Kasumi-1 (cell line): ENCODE results near the gene APOL2.
"Not testable (repeated sequence)": the region's sequence is repeated elsewhere in the genome, so short reads cannot be mapped to it uniquely, and the experiment has no call there.

ENCODE experiments used
- DNase-seq, 2 experiments: peaks; one replicate each; lab custom pipeline; 2025; lab: John Stamatoyannopoulos, UW

Gene APOL2

GRCh38 chr22:36239401-36240171 lies at the start of gene APOL2:
TSS of gene APOL2 (minus strand) at chr22:36239527. CDS start at chr22:36233162, 6,365 bp downstream.
- DNase-seq: peak; percentile 92 to 97

DNA sequence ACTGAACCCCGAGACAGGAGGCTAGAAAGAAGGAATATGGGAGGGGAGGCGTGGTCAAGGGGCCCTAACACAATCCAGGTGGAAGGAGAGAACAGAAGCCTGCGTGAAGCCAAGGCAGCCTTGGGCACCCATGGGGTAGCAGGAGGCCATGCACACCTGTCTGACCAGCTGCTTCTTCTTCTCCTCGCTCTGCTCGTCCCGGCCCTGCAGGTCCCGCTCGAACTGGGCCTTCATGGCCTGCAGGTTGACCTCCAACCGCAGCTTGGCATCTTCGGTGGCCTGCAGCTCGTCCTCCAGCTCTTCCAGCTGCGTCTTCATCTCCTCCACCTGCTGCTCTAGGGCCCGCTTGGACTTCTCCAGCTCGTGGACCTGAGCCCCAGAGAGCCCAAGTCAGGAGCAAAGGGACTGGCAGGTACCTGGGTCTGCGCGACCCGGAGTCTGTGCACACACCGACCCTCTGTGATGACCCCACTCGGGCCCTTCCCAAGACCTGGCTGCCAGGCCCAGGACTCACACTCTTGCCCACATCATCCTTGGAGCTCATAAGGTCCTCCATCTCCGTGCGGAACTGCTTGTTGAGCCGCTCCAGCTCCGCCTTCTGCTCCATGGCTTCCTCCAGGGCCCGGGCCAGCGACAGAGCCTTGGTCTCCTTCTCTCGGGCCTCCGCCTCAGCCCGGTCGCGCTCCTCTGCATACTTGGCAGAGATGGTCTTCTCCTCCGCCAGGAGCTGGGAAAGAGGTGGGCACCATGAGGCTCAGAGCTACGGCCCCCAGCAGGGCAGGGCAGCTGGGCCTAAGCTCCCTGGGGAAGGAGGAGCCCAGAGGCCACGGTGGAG lies 49.5 kb upstream of the APOL2 start:
- no peak for DNase-seq

- DNase-seq: no peak
Measured at GRCh38 chr22:36287881-36288515, 48.7 kb upstream of the APOL2 start.

DNA sequence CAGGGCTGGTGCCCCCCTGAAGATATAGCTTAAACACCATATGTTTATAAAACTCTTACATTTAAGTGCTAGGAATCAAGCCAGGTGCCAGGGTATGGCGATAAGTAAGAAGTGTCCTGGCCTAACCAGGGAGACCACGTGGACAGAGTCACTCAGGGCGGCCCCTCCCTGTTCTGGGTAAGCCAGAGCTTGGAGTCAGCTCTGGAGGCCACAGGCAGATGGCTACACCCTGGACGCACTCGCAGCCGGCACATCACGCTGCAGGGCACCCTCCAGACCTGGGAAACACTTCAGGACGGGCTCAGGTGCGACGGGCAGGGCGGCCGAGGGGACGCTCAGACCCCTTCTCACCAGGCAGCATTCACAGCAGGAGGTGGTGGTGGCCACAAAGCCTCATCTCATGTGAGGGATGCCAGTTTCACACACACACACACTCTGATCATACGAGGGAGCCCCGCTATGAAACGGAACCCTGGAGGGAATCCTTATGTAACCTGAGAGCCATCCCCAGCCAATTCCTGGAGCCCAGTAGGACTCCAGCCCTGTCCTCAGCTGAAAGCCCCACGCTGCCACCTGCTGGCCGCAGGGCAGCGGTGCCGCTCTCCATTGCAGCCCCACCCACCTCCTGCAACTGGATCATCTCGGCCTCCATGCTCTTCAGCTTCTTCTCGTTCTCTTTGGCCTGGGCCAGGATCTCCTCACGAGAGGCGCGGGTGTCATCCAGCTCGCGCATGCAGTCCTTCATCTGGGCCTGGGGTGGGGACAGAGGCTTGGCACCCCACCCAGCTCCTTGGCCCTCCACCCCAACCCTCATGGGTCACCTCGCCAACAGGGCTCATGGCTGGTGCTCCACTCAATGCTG lies 47.0 kb upstream of the APOL2 start:
- DNase-seq: peak; percentile 72 to 83

DNA sequence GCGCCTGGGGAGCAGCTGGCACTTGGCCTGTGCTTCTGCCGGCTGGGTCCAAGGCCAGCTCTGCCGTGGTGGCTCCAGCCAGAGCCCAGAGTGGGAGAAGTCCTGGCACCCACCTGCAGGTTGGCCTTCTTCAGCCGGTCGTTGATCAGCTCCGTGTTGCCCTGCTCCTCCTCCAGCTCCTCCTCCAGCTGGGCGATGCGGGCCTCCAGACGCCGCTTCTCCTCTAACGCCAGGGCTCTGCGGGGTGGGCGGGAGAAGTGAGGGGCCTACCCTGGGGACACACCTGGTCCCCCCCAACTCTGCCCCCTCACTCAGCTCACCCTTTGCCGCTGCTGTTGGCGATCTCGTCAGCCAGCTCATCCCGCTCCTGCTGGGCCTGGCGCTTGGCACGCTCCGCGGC lies 46.2 kb upstream of the APOL2 start:
- DNase-seq: no peak

DNA sequence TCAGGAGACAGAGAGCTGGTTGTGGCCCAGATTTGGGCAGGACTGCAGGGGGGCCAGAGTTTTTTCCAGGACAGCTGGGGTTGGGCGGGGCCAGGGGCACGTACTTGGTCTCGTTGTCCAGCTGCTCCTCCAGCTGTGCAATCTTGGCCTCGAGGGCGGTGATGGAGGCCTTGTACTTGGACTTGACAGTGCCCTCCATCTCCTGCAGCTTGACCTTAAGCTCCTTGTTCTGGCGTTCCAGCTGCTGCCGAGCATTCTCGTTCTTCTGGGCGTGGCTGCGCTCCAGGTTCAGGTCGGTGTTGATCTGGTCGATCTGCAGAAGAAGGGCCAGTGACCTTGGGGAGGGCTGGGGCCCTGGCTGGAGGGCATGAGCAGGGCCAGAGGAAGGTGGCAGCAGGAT lies 45.7 kb upstream of the APOL2 start:
- no peak for DNase-seq

DNA sequence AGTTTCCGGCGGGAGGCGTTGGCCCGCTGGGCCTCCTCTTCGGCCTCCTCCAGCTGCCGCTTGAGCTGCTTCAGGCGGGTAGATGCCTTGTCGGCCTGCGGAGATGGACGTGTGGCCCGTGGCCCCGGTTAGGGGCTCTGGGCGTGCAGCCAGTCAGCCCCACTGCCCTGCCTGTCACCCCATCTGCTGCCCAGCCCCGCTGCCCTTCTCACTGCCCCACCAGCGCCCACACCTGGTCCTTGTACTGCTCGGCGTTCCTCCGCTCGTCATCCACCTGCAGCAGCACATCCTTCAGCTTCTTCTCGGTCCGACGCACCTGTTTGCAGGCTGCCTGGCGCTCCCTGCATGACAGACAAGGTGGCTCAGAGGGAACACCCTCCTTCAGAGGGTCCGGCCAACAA lies 44.8 kb upstream of the APOL2 start:
- no peak for DNase-seq

DNA sequence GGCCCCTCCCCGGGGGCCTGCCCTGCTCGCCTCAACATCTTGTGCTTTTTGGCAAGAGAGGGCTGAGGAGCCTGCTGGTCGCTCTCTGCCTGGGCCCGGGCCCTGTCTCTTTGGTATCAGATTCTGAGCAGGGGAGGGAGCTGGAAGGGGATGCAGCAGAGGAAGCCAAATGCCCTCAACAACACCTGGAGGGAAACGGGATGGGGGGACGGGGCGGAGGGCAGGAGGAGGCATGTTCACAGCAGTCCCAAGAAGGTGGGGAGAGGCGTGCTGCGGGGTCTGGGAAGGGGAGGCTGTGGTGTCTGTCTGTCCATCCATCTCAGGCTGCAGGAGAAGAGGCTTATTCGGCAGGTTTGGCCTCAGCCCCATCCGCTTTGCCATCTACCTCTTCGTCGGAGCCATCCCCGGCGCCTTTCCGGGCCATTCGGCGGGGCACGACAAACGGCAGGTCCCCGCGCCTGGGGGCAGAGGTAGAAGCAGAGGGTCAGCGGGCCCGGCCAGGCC lies 43.1 kb upstream of the APOL2 start:
- DNase-seq: no peak

GRCh38 chr22:36281781-36282327 lies 42.5 kb upstream of the APOL2 start:
- no peak for DNase-seq

DNA sequence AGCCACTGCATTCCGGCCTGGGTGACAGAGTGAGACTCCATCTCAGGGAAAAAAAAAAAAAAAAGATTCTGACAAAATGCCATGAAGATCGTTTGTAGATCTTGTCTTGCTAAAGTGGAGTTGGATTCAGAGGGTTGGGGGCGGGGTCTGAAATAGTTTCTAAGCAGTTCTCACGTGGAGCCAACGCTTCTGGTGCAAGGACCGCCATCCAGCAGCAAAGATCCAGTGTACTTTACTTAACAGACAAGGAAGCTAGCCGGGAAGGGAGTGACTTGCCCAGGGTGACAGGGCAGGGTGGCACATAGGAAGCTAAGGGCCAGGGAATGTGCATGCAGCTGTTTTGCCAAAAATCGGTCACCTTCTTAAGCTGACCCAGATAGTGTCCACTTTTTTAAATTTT lies 41.1 kb upstream of the APOL2 start:
- no peak for DNase-seq

GRCh38 chr22:36279219-36279666 lies 39.9 kb upstream of the APOL2 start:
- DNase-seq: peak in 1 of 2 experiments; percentile 8

DNA sequence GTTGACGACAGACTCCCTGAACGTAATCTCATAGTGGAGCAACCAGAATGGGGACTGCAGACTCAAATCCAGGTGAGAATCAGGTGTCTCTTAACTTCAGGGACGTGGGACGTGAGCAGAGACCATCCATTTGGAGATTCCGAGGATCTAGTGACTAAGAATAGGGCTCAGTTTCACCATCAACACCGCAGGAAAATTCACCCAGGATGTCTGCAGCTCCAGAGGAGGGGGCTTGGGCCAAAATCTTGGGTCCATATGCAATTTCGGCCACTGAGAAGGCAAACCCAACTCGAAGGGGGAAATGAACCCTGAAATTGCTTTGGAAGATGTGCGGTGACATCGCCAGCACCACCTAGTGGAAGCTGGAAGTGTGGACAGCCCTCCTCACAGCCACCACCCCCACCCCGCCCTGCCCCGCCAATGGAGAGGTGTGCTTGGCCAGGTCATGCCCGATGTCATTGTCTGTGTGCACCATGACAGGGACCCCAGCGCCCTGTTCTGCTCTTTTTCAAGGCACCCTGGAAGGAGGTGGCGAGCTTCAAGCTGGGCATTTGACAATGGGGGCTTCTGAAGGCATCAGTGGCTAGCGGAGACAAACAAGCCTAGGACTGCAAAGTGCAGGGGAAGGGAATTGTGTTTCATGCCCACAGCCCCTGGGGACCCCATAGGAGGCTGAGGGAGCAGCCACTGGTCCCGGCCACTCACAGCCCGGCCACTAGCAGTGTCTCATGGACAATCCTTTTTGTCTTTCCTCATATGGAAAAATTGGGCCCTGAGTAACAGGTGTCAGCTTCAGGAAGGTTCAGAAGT lies 38.4 kb upstream of the APOL2 start:
- DNase-seq: peak; percentile 47 to 61

DNA sequence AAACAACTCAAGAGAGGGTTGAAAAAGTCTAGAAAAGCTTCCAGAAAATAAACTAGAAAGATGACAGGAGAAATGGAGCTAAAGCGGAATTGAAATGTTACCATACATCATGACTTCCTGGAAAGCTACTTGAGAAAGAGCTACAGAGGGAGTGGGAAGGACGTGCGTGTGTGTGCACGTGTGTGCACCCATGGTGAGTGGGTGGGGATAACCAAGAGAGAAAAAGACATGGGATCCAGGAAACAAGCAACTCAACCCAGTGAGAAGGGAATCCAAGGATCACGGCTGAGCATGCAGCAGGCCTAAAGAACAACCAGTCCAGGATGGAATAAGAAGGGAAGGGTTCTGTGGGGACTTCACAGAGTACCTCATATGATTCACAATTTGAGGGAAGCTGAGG lies 35.2 kb upstream of the APOL2 start:
- DNase-seq: no peak

DNA sequence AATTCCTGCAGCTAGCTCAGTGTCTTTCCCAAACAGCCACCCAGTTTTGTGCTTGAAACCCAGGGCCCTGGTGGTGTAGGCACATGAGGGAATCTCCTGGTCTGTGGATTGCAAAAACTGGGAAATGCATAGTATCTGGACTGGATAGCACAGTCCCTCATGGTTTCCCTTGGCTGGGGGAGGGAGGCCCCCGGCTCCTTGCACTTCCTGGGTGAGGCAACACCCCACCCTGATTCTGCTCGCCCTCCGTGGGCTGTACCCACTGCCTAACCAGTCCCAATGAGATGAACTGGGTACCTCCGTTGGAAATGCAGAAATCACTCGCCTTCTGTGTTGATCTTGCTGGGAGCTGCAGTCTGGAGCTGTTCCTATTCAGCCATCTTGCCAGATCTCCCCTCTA lies 32.6 kb upstream of the APOL2 start:
- not testable (repeated sequence) for DNase-seq

- DNase-seq: not testable (repeated sequence)
Measured at GRCh38 chr22:36271231-36271630, 31.9 kb upstream of the APOL2 start.

GRCh38 chr22:36267896-36268485 lies 28.7 kb upstream of the APOL2 start:
- no peak for DNase-seq

DNA sequence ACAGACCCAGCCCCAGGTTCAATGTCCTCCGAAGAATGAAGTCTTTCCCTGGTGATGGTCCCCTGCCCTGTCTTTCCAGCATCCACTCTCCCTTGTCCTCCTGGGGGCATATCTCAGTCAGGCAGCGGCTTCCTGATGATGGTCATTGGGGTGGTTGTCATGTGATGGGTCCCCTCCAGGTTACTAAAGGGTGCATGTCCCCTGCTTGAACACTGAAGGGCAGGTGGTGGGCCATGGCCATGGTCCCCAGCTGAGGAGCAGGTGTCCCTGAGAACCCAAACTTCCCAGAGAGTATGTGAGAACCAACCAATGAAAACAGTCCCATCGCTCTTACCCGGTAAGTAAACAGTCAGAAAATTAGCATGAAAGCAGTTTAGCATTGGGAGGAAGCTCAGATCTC lies 27.7 kb upstream of the APOL2 start:
- no peak for DNase-seq

GRCh38 chr22:36263886-36264664 lies 24.7 kb upstream of the APOL2 start:
- not testable (repeated sequence) for DNase-seq

DNA sequence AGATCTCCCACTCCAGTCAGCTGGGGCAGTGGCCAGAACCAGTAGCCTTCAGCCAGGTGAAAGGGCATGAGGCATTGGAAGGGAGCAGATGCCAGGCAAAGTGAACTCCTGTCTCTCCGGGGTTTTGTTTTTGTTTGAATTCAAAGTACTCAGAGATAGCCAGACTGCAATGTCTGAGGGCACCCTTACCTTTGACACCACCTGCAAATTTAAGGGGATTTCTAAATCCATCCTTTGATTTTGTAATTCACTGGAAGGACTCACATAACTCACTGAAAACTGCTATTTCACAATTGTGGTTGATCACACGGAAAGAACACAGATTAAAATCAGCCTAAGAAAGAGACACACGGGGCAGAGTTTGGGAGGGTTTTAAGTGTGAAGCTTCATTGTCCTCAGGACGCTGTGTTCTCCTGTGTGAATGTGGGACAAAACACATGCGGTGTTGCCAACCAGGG lies 23.9 kb upstream of the APOL2 start:
- not testable (repeated sequence) for DNase-seq
